HTR-8/SVneo (cell line): Measurements from ENCODE around the gene CAMTA1.

Experiments
- DNase-seq: peaks from one replicate; pipeline ENCODE4 v3.0.0; 2011; ENCODE audit warnings: low spot score, mixed read lengths; ENCODE audit not compliant: insufficient read length
- FAIRE-seq: peaks from 2 replicates; lab custom pipeline; 2011; peaks lifted over from hg19 to GRCh38; lab: Jason Lieb, UNC

The CAMTA1 gene

GRCh38 chr1:7501723-7502603 is 716.7 kb downstream of the CAMTA1 start:
- no peak for DNase-seq
- FAIRE-seq = no peak

GRCh38 chr1:7503691-7504437 is 718.6 kb downstream of the CAMTA1 start:
- no peak for FAIRE-seq

GRCh38 chr1:7504438-7504720 is 719.1 kb downstream of the CAMTA1 start:
- FAIRE-seq (no peak), DNase-seq (no peak)

More at GRCh38 chr1:7503691-7504437, 718.6 kb downstream of the CAMTA1 start:
- DNase-seq = no peak

- DNase-seq (no peak), FAIRE-seq (no peak)
Observed at GRCh38 chr1:7505094-7505770, 720.0 kb downstream of the CAMTA1 start.

- DNase-seq (no peak), FAIRE-seq (no peak)
Observed at GRCh38 chr1:7505771-7506453, 720.7 kb downstream of the CAMTA1 start.

- peak; percentile 74 for FAIRE-seq
- DNase-seq = no peak
Observed at GRCh38 chr1:7506454-7507284, 721.4 kb downstream of the CAMTA1 start.

GRCh38 chr1:7507285-7508019 is 722.2 kb downstream of the CAMTA1 start:
- no peak for FAIRE-seq

GRCh38 chr1:7508052-7508933 is 723.0 kb downstream of the CAMTA1 start:
- DNase-seq (no peak), FAIRE-seq (no peak)

More at GRCh38 chr1:7507285-7508019, 722.2 kb downstream of the CAMTA1 start:
- DNase-seq = no peak

GRCh38 chr1:7508934-7509519 is 723.8 kb downstream of the CAMTA1 start:
- no peak for FAIRE-seq

GRCh38 chr1:7509598-7509997 is 724.3 kb downstream of the CAMTA1 start:
- FAIRE-seq (no peak), DNase-seq (no peak)

More at GRCh38 chr1:7508934-7509519, 723.8 kb downstream of the CAMTA1 start:
- DNase-seq = no peak

- DNase-seq (no peak), FAIRE-seq (no peak)
Observed at GRCh38 chr1:7510389-7510931, 725.2 kb downstream of the CAMTA1 start.

- no peak for DNase-seq
Observed at GRCh38 chr1:7511381-7511780, 726.1 kb downstream of the CAMTA1 start.

GRCh38 chr1:7513081-7513480 is 727.8 kb downstream of the CAMTA1 start:
- no peak for FAIRE-seq
- DNase-seq = no peak

More at GRCh38 chr1:7511381-7511780, 726.1 kb downstream of the CAMTA1 start:
- FAIRE-seq = no peak

- DNase-seq (no peak), FAIRE-seq (no peak)
Observed at GRCh38 chr1:7515175-7515574, 729.9 kb downstream of the CAMTA1 start.

- DNase-seq = no peak
- no peak for FAIRE-seq
Observed at GRCh38 chr1:7515904-7516303, 730.6 kb downstream of the CAMTA1 start.

GRCh38 chr1:7516341-7516740 is 731.1 kb downstream of the CAMTA1 start:
- FAIRE-seq = no peak
- DNase-seq = no peak

- no peak for FAIRE-seq
Observed at GRCh38 chr1:7516929-7517328, 731.7 kb downstream of the CAMTA1 start.

More at GRCh38 chr1:7516929-7517328, 731.7 kb downstream of the CAMTA1 start:
- no peak for DNase-seq
